ENCODE measurements around the gene PDCD1LG2. TPM values are rescaled to one million over a fixed set of nuclear protein-coding genes. Genes with fewer than 3 reads are reported as not detected.

PDCD1LG2 gene
- total and polyA plus RNA-seq, 4 donors: 0.46 to 2.5 (median 1.3) TPM

DNA sequence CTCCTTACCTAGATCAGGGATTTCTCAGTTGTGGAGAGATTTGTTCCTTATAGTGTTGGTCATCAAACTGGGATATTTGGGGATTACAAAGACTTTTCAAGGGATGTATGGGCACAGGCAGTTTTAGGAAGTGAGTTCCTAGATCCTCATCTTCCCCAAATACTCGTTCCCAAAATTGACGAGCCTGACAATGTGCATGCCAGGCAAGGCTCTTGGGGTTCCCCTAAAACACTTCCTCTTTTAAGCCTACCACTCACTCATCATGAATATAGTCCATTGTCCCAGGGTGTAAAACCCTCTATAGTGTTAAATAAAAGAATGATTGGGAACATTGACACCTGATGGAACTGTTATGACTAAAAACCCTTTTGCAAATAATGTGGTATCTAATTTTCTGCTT, 26.4 kb downstream of the PDCD1LG2 start:
- no peak overlapping the region for H3K27ac ChIP-seq (ENCODE audit: low read depth in 1 of 2, low read length in 2 of 2)
- no peak overlapping the region for H3K9ac ChIP-seq (ENCODE audit: low read depth in 1 of 2, low read length in 2 of 2)
- DNase-seq (ENCODE audit: low spot score): no peak
- no peak overlapping the region for H3K4me3 ChIP-seq (ENCODE audit: low read depth in 1 of 3, low read length in 3 of 3)
- no peak for TF ChIP-seq REST (IDR thresholded peaks at IDR 0.05)
- TF ChIP-seq MAX (IDR thresholded peaks at IDR 0.05): no peak
- TF ChIP-seq, protein P1, sequence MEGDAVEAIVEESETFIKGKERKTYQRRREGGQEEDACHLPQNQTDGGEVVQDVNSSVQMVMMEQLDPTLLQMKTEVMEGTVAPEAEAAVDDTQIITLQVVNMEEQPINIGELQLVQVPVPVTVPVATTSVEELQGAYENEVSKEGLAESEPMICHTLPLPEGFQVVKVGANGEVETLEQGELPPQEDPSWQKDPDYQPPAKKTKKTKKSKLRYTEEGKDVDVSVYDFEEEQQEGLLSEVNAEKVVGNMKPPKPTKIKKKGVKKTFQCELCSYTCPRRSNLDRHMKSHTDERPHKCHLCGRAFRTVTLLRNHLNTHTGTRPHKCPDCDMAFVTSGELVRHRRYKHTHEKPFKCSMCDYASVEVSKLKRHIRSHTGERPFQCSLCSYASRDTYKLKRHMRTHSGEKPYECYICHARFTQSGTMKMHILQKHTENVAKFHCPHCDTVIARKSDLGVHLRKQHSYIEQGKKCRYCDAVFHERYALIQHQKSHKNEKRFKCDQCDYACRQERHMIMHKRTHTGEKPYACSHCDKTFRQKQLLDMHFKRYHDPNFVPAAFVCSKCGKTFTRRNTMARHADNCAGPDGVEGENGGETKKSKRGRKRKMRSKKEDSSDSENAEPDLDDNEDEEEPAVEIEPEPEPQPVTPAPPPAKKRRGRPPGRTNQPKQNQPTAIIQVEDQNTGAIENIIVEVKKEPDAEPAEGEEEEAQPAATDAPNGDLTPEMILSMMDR (IDR thresholded peaks at IDR 0.05; ENCODE audit: low read depth, low read length, missing input control): no peak
- no peak for TF ChIP-seq HNF4G (IDR thresholded peaks at IDR 0.05)
- no peaks in the 10 kb centered on the region for H3K36me3 ChIP-seq (ENCODE audit: control insufficient read depth in 4 of 4, insufficient read depth in 3 of 4, low read depth in 1 of 4, low read length in 3 of 4)
- 76% methylated on average over 2 of the region's 2 CpGs for WGBS
- no peaks in the 10 kb centered on the region for H3K27me3 ChIP-seq (ENCODE audit: control insufficient read depth in 4 of 4, insufficient read depth in 4 of 4, low read length in 3 of 4)
- no peaks in the 10 kb centered on the region for H3K4me1 ChIP-seq (ENCODE audit: control insufficient read depth in 4 of 4, insufficient read depth in 4 of 4, low read length in 3 of 4)
- peaks cover 0 to 1% (median 0%) of the 10 kb centered on the region in 4 donors for H3K9me3 ChIP-seq (ENCODE audit: control insufficient read depth in 4 of 4, low read length in 3 of 4)

GRCh38 chr9:5543875-5544702, 33.8 kb downstream of the PDCD1LG2 start:
- no peak overlapping the region for H3K9ac ChIP-seq (ENCODE audit: low read depth in 1 of 2, low read length in 2 of 2)
- no peak for DNase-seq (ENCODE audit: low spot score)
- WGBS: 62% methylated on average over 2 of the region's 2 CpGs

More at GRCh38 chr9:5543875-5544702, 33.8 kb downstream of the PDCD1LG2 start:
- no peak overlapping the region for H3K27ac ChIP-seq (ENCODE audit: low read depth in 1 of 2, low read length in 2 of 2)
- peaks cover 0 to 1% (median 0%) of the 10 kb centered on the region in 4 donors for H3K9me3 ChIP-seq (ENCODE audit: control insufficient read depth in 4 of 4, low read length in 3 of 4)
- no peaks in the 10 kb centered on the region for H3K4me1 ChIP-seq (ENCODE audit: control insufficient read depth in 4 of 4, insufficient read depth in 4 of 4, low read length in 3 of 4)
- H3K36me3 ChIP-seq (ENCODE audit: control insufficient read depth in 4 of 4, insufficient read depth in 3 of 4, low read depth in 1 of 4, low read length in 3 of 4): no peaks in the 10 kb centered on the region
- TF ChIP-seq YY1 (IDR thresholded peaks at IDR 0.05): no peak
- TF ChIP-seq, protein P2, sequence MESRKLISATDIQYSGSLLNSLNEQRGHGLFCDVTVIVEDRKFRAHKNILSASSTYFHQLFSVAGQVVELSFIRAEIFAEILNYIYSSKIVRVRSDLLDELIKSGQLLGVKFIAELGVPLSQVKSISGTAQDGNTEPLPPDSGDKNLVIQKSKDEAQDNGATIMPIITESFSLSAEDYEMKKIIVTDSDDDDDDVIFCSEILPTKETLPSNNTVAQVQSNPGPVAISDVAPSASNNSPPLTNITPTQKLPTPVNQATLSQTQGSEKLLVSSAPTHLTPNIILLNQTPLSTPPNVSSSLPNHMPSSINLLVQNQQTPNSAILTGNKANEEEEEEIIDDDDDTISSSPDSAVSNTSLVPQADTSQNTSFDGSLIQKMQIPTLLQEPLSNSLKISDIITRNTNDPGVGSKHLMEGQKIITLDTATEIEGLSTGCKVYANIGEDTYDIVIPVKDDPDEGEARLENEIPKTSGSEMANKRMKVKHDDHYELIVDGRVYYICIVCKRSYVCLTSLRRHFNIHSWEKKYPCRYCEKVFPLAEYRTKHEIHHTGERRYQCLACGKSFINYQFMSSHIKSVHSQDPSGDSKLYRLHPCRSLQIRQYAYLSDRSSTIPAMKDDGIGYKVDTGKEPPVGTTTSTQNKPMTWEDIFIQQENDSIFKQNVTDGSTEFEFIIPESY (IDR thresholded peaks at IDR 0.05): no peak
- no peak overlapping the region for H3K4me3 ChIP-seq (ENCODE audit: low read depth in 1 of 3, low read length in 3 of 3)
- no peaks in the 10 kb centered on the region for H3K27me3 ChIP-seq (ENCODE audit: control insufficient read depth in 4 of 4, insufficient read depth in 4 of 4, low read length in 3 of 4)
